ENCODE data around the gene INVS. TPM values are rescaled to one million over a fixed set of nuclear protein-coding genes. Genes with fewer than 3 reads are reported as not detected.
"Not testable (repeated sequence)": the region's sequence is repeated elsewhere in the genome, so short reads cannot be mapped to it uniquely, and the experiment has no call there.

INVS gene
- total RNA-seq, 2 experiments from 2014 or later: 30.7 to 36.7 TPM

- TF ChIP-seq EZH2phosphoT487 (IDR thresholded peaks at IDR 0.05; ENCODE audit: borderline replicate concordance, low read depth, low read length): no peak
- TF ChIP-seq CTCF (conservative IDR thresholded peaks at IDR 0.05; ENCODE audit: low read length): peak; percentile 89
- H3K27ac ChIP-seq (ENCODE audit: low read depth, low read length, poor library complexity, severe bottlenecking): no peak overlapping the region
- peak; percentile 69 for DNase-seq (ENCODE audit: low spot score)
- H3K36me3 ChIP-seq (ENCODE audit: insufficient read depth, low read length): peaks cover 95% of the 10 kb centered on the region
- H3K4me1 ChIP-seq (ENCODE audit: insufficient read depth, low read length, poor library complexity, severe bottlenecking): no peaks in the 10 kb centered on the region
- H3K4me2 ChIP-seq (ENCODE audit: low read length): no peak overlapping the region
- ChIA-PET CTCF (ENCODE audit: unreplicated experiment) (interaction anchor here (0.6 kb wide), 1 partner anchor 13 kb away, joined by 3 read pairs; no protein-coding TSS in a partner anchor), POLR2A (interaction anchor here (1.0 to 3.7 kb wide), 5 partner anchors 13 to 32 kb away, joined by 4 to 18 read pairs (median 5); no protein-coding TSS in a partner anchor)
- intact Hi-C loops (cut with micrococcal nuclease; ENCODE audit: unreplicated experiment): loop anchor here (2.0 to 10.0 kb wide), 4 partner anchors 270 to 1140 kb away; no protein-coding TSS in a partner anchor
- H3K4me3 ChIP-seq (ENCODE audit: low read depth, low read length, poor library complexity, severe bottlenecking): no peak overlapping the region
- no peaks in the 10 kb centered on the region for H3K9me2 ChIP-seq (ENCODE audit: insufficient read depth, low read length)
- H3K79me2 ChIP-seq (ENCODE audit: insufficient read depth, low read depth, low read length): peaks cover 14% of the 10 kb centered on the region; the same call in 1 of the 2 replicates
- H2AFZ ChIP-seq (ENCODE audit: low read length): no peak overlapping the region
- no peaks in the 10 kb centered on the region for H3K9me3 ChIP-seq (ENCODE audit: low read length)
- BruUV-seq (replicated peaks): no TSS peak
- peaks cover 8% of the 10 kb centered on the region; the same call in 1 of the 2 replicates for H4K20me1 ChIP-seq (ENCODE audit: insufficient read depth, low read length)
These were observed 225.7 kb downstream of the INVS start for GRCh38 chr9:100324594-100325200.

- BruUV-seq (replicated peaks); H3K9me3 ChIP-seq (ENCODE audit: low read length); H3K4me3 ChIP-seq (ENCODE audit: low read depth, low read length, poor library complexity, severe bottlenecking); H3K27ac ChIP-seq (ENCODE audit: low read depth, low read length, poor library complexity, severe bottlenecking); H3K4me2 ChIP-seq (ENCODE audit: low read length); H2AFZ ChIP-seq (ENCODE audit: low read length); DNase-seq (ENCODE audit: low spot score); CTCF ChIA-PET (ENCODE audit: unreplicated experiment); intact Hi-C loops (cut with micrococcal nuclease; ENCODE audit: unreplicated experiment); H3K9me2 ChIP-seq (ENCODE audit: insufficient read depth, low read length): not testable (repeated sequence)
- H3K79me2 ChIP-seq (ENCODE audit: insufficient read depth, low read depth, low read length): peaks cover 69% of the 10 kb centered on the region
- POLR2A ChIA-PET: interaction anchor here (0.6 to 2.9 kb wide), 4 partner anchors 11 to 517 kb away, joined by 3 to 11 read pairs (median 3); partner anchors contain the start of genes NR4A3 and TEX10
- peaks cover 87% of the 10 kb centered on the region for H3K36me3 ChIP-seq (ENCODE audit: insufficient read depth, low read length)
- H4K20me1 ChIP-seq (ENCODE audit: insufficient read depth, low read length): peaks cover 17% of the 10 kb centered on the region; the same call in 1 of the 2 replicates
- peaks cover 14% of the 10 kb centered on the region for H3K4me1 ChIP-seq (ENCODE audit: insufficient read depth, low read length, poor library complexity, severe bottlenecking)
These were observed 239.7 kb downstream of the INVS start for GRCh38 chr9:100338736-100339135.

GRCh38 chr9:100340224-100340623 lies 241.2 kb downstream of the INVS start:
- H3K9me3 ChIP-seq (ENCODE audit: low read length): no peaks in the 10 kb centered on the region
- ChIA-PET POLR2A (interaction anchor here (0.6 to 3.8 kb wide), 5 partner anchors 8 to 522 kb away, joined by 3 to 18 read pairs (median 4); partner anchors contain the start of gene TEX10), CTCF (ENCODE audit: unreplicated experiment) (no interaction called here)
- no peak overlapping the region for H3K4me2 ChIP-seq (ENCODE audit: low read length)
- intact Hi-C loops (cut with micrococcal nuclease; ENCODE audit: unreplicated experiment): no loop called here
- H3K79me2 ChIP-seq (ENCODE audit: insufficient read depth, low read depth, low read length): peaks cover 79% of the 10 kb centered on the region
- H3K4me3 ChIP-seq (ENCODE audit: low read depth, low read length, poor library complexity, severe bottlenecking): no peak overlapping the region
- peaks cover 91% of the 10 kb centered on the region for H3K36me3 ChIP-seq (ENCODE audit: insufficient read depth, low read length)
- TF ChIP-seq EZH2phosphoT487 (IDR thresholded peaks at IDR 0.05; ENCODE audit: borderline replicate concordance, low read depth, low read length) (no peak), CTCF (conservative IDR thresholded peaks at IDR 0.05; ENCODE audit: low read length) (no peak)
- peaks cover 17% of the 10 kb centered on the region; the same call in 1 of the 2 replicates for H4K20me1 ChIP-seq (ENCODE audit: insufficient read depth, low read length)
- no peak for DNase-seq (ENCODE audit: low spot score)
- peaks cover 14% of the 10 kb centered on the region for H3K4me1 ChIP-seq (ENCODE audit: insufficient read depth, low read length, poor library complexity, severe bottlenecking)
- BruUV-seq (replicated peaks): no TSS peak
- no peak overlapping the region for H2AFZ ChIP-seq (ENCODE audit: low read length)
- no peaks in the 10 kb centered on the region for H3K9me2 ChIP-seq (ENCODE audit: insufficient read depth, low read length)
- no peak overlapping the region for H3K27ac ChIP-seq (ENCODE audit: low read depth, low read length, poor library complexity, severe bottlenecking)

Measured in OCI-LY7 (cell line).